HepG2 (cell line): Measurements from ENCODE around the gene PASK. TPM values are rescaled to one million over a fixed set of nuclear protein-coding genes. Genes with fewer than 3 reads are reported as not detected.

Source experiments
- ATAC-seq: fragments of 200-7000 bp; cut with Tn5 transposase; 3 replicates; pipeline ENCODE4 v1.9.1; 2020; ENCODE audit warnings: mild to moderate bottlenecking, moderate library complexity
- BruUV-seq: library from RNA; stranded (reverse); fragments of 400-500 nt; replicated peaks from 2 replicates; lab custom pipeline; 2021; lab: Mats Ljungman, UMichigan
- CTCF ChIA-PET: fragments of 300-600 bp; formaldehyde crosslinking; extraction: SDS; loops from one replicate; lab custom pipeline; 2021; ENCODE audit warnings: low total read pairs, inconsistent platforms, low intra/inter-chr PET ratio; lab: Yijun Ruan, JAX
- POLR2A ChIA-PET: fragments of 350-600 bp; sonication (Branson Sonifier 250); formaldehyde crosslinking; loops from one replicate; lab custom pipeline; 2020; ENCODE audit warnings: antibody characterized with exemption, inconsistent platforms; lab: Yijun Ruan, JAX
- DNase-seq: peaks from one replicate; pipeline ENCODE4 v3.0.0-alpha.2; 2015; ENCODE audit warnings: low spot score
- FAIRE-seq: peaks from 3 replicates; lab custom pipeline; 2011; peaks lifted over from hg19 to GRCh38; lab: Jason Lieb, UNC
- H2AFZ ChIP-seq: one replicate; pipeline ENCODE4 v1.6.1; 2011; ENCODE audit warnings: low read length, inconsistent platforms
- H3K27ac ChIP-seq: fragments of 300-600 bp; 3 replicates; pipeline ENCODE4 v1.8.0; 2011; ENCODE audit warnings: mixed run types, mild to moderate bottlenecking, mixed read lengths, low read length, inconsistent platforms; ENCODE audit not compliant: insufficient read depth; ENCODE audit errors: extremely low read length
- H3K27me3 ChIP-seq, 2 experiments: fragments of 200-600 bp in 1 of 2; 2 replicates in 1 of 2; 3 replicates in 1 of 2; pipeline versions ENCODE4 v1.6.0 to v1.8.0; 2011; ENCODE audit warnings: low read length in 2 of 2, mild to moderate bottlenecking in 2 of 2, moderate library complexity in 2 of 2, inconsistent platforms in 1 of 2; ENCODE audit not compliant: insufficient read depth in 2 of 2, control insufficient read depth in 1 of 2
- H3K36me3 ChIP-seq, 2 experiments: fragments of 200-600 bp in 1 of 2; replicated peaks in 1 of 2; 2 replicates in 1 of 2; 3 replicates in 1 of 2; pipeline versions ENCODE4 v1.5.1 to v1.8.0; 2011; ENCODE audit warnings: low read length in 2 of 2, inconsistent platforms in 1 of 2; ENCODE audit not compliant: insufficient read depth in 2 of 2, control insufficient read depth in 1 of 2
- H3K4me1 ChIP-seq: 2 replicates; pipeline ENCODE4 v1.5.1; 2012; ENCODE audit warnings: low read length, inconsistent platforms; ENCODE audit not compliant: insufficient read depth
- H3K4me2 ChIP-seq: 2 replicates; pipeline ENCODE4 v1.6.0; 2011; ENCODE audit warnings: low read depth, low read length, inconsistent platforms
- H3K4me3 ChIP-seq, 3 experiments: fragments of 200-600 bp in 1 of 3; sonication (generic), shearing (Covaris generic) in 1 of 3; replicated peaks in 1 of 3; 2 replicates each; pipeline ENCODE4 v1.5.1; 2011 to 2016; ENCODE audit warnings: low read length in 3 of 3, inconsistent platforms in 2 of 3, low read depth in 2 of 3, mild to moderate bottlenecking in 2 of 3, control low read depth in 1 of 3, mixed read lengths in 1 of 3; ENCODE audit not compliant: insufficient read depth in 1 of 3
- H3K79me2 ChIP-seq: one replicate; pipeline ENCODE4 v1.6.1; 2011; ENCODE audit warnings: low read length, inconsistent platforms; ENCODE audit not compliant: insufficient read depth
- H3K9ac ChIP-seq: 2 replicates; pipeline ENCODE4 v1.6.0; 2011; ENCODE audit warnings: mild to moderate bottlenecking, low read depth, low read length, inconsistent platforms; ENCODE audit not compliant: insufficient read depth
- H3K9me3 ChIP-seq: 2 replicates; pipeline ENCODE4 v1.5.1; 2012; ENCODE audit warnings: mild to moderate bottlenecking, low read length
- H4K20me1 ChIP-seq: 2 replicates; pipeline ENCODE4 v1.6.0; 2011; ENCODE audit warnings: inconsistent platforms, mild to moderate bottlenecking, low read length, moderate library complexity; ENCODE audit not compliant: insufficient read depth
- AGO2 ChIP-seq: fragments of 200-400 bp; formaldehyde crosslinking; optimal IDR thresholded peaks from 2 replicates; pipeline ENCODE3; 2017; ENCODE audit warnings: mild to moderate bottlenecking, low read depth, low read length, moderate library complexity
- ATF1 ChIP-seq: IDR thresholded peaks from 2 replicates; pipeline ENCODE4 v1.6.1; 2016; ENCODE audit warnings: mild to moderate bottlenecking, control low read depth
- CBX5 ChIP-seq: sonication (generic); formaldehyde crosslinking; IDR thresholded peaks from 2 replicates; pipeline ENCODE4 v1.4.0; 2020; ENCODE audit warnings: missing genetic modification reagents, borderline replicate concordance
- ETV5 ChIP-seq: IDR thresholded peaks from 2 replicates; pipeline ENCODE4 v1.6.1; 2018; ENCODE audit warnings: missing biosample characterization, missing genetic modification reagents, inconsistent platforms, borderline replicate concordance
- JUNB ChIP-seq: sonication (generic); formaldehyde crosslinking; IDR thresholded peaks from 2 replicates; pipeline ENCODE4 v1.8.0; 2022; ENCODE audit warnings: missing genetic modification reagents, mild to moderate bottlenecking, borderline replicate concordance
- KDM6A ChIP-seq: IDR thresholded peaks from 2 replicates; pipeline ENCODE4 v1.6.1; 2016; ENCODE audit warnings: low read depth
- KMT2A ChIP-seq: sonication (generic); formaldehyde crosslinking; IDR thresholded peaks from 2 replicates; pipeline ENCODE4 v1.4.0; 2020; ENCODE audit warnings: missing genetic modification reagents
- MAFK ChIP-seq, 2 experiments: IDR thresholded peaks in 1 of 2; conservative IDR thresholded peaks in 1 of 2; 2 replicates each; pipeline ENCODE4 v1.6.1; 2011; ENCODE audit warnings: improper control_type of control experiment in 2 of 2, low read length in 2 of 2
- NR2F2 ChIP-seq: IDR thresholded peaks from 2 replicates; pipeline ENCODE4 v1.6.1; 2012; ENCODE audit warnings: low read depth, inconsistent platforms, borderline replicate concordance
- RELA ChIP-seq: sonication (generic); formaldehyde crosslinking; IDR thresholded peaks from 2 replicates; pipeline ENCODE4 v1.4.0; 2020; ENCODE audit warnings: missing genetic modification reagents
- RFX3 ChIP-seq: IDR thresholded peaks from 2 replicates; pipeline ENCODE4 v1.6.1; 2016; ENCODE audit warnings: missing biosample characterization, missing genetic modification reagents
- TOPORS ChIP-seq: sonication (generic); formaldehyde crosslinking; IDR thresholded peaks from 2 replicates; pipeline ENCODE4 v1.8.0; 2023; ENCODE audit warnings: mild to moderate bottlenecking, missing genetic modification reagents
- TSC22D2 ChIP-seq: sonication (generic); formaldehyde crosslinking; IDR thresholded peaks from 2 replicates; pipeline ENCODE4 v1.5.1; 2020; ENCODE audit warnings: missing genetic modification reagents, mild to moderate bottlenecking, borderline replicate concordance
- ZNF136 ChIP-seq: sonication (generic); formaldehyde crosslinking; IDR thresholded peaks from 2 replicates; pipeline ENCODE4 v1.8.1; 2022; ENCODE audit warnings: low read depth, mild to moderate bottlenecking, moderate library complexity, missing genetic modification reagents
- ZNF7 ChIP-seq: IDR thresholded peaks from 2 replicates; pipeline ENCODE4 v1.6.1; 2016; ENCODE audit warnings: missing biosample characterization, missing genetic modification reagents
- ZNF724P ChIP-seq: sonication (generic); formaldehyde crosslinking; IDR thresholded peaks from 2 replicates; pipeline ENCODE4 v1.8.0; 2022; ENCODE audit warnings: missing genetic modification reagents, borderline replicate concordance
- ZNF773 ChIP-seq: sonication (generic); formaldehyde crosslinking; IDR thresholded peaks from 2 replicates; pipeline ENCODE4 v1.4.0; 2020; ENCODE audit warnings: missing genetic modification reagents, borderline replicate concordance
- whole genome bisulfite sequencing: methylation state at CpG from one replicate; pipeline ENCODE4 v1.1.6; 2017; ENCODE audit warnings: low lambda C conversion rate; 5-methylcytosine and 5-hydroxymethylcytosine counted together
- in situ Hi-C: cut with HindIII; loops from 2 replicates; pipeline ENCODE4 v1.10.0; 2017; ENCODE audit warnings: low pct_unique_long_range_greater_than_20kb; ENCODE audit not compliant: extremely low pct_ligation_motif_present
- intact Hi-C: fragments of 100-400 bp; cut with micrococcal nuclease; formaldehyde crosslinking; loops from one replicate; pipeline ENCODE4 v1.10.0; 2022; ENCODE audit not compliant: unreplicated experiment
- polyA plus RNA-seq, 8 experiments: library from polyadenylated mRNA; depleted of rRNA in 3 of 8; stranded (reverse) in 7 of 8; unstranded in 1 of 8; fragments of >200 nt; fragmentation: Illumina TruSeq in 4 of 8; extraction: Trizol in 4 of 8; gene quantifications; 2 replicates each; pipeline versions ENCODE4 v1.2.1 to v1.2.3, GENCODE V29; 2011 to 2016; ENCODE audit warnings: low read depth in 4 of 8, missing spikeins in 1 of 8, mixed read lengths in 1 of 8; ENCODE audit not compliant: insufficient read depth in 1 of 8
- total RNA-seq, 5 experiments: library from RNA; depleted of rRNA; stranded (reverse); fragments of >200 nt; fragmentation: Illumina TruSeq; extraction: Trizol; gene quantifications; 2 replicates each; pipeline ENCODE4 v1.2.3, GENCODE V29; 2016; ENCODE audit warnings: low read depth in 1 of 5
- TF ChIP-seq, protein P1 (sequence below): sonication (generic); formaldehyde crosslinking; IDR thresholded peaks from 2 replicates; pipeline ENCODE4 v1.4.0; 2020; ENCODE audit warnings: low read depth, mild to moderate bottlenecking, missing genetic modification reagents
- TF ChIP-seq, protein P2 (sequence below): sonication (generic); formaldehyde crosslinking; IDR thresholded peaks from 2 replicates; pipeline ENCODE4 v1.4.0; 2020; ENCODE audit warnings: missing genetic modification reagents

Gene PASK
- total and polyA plus RNA-seq, 2 of the 13 experiments (the other 11 are each of a cell fraction or from before 2014, with no cell fraction given): 6.9 to 17.0 TPM

DNA sequence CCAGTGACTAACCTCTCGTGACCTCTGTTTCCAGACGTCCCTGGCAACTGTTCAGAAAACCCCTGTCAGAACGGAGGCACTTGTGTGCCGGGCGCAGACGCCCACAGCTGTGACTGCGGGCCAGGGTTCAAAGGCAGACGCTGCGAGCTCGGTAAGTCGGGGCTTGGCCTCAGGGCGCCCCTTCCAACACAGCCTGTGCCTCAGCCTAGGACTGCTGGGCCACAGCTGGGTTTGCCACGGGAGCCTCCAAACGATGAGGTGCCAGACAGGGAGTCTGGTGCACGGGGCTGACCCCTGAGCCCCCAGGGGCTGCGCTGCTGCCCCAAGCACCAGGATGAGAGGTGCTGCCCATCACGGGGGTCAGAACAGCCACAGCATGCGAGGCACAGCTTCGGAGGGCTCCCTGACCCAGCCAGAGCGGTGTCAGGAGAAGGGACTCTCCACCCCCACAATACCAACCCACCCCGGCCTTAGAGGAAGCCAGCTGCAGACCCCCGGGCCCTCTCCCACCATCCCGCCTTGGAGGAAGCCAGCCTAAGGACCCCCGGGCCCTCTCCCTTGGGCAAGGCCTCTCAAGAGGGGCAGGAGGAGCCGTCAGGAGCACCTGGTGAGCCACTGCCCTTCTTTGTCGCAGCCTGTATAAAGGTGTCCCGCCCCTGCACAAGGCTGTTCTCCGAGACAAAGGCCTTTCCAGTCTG, 67.5 kb downstream of the PASK start (continued):
- TF ChIP-seq, protein P1, sequence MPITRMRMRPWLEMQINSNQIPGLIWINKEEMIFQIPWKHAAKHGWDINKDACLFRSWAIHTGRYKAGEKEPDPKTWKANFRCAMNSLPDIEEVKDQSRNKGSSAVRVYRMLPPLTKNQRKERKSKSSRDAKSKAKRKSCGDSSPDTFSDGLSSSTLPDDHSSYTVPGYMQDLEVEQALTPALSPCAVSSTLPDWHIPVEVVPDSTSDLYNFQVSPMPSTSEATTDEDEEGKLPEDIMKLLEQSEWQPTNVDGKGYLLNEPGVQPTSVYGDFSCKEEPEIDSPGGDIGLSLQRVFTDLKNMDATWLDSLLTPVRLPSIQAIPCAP (CRISPR knock-in tag): no peak
- TF ChIP-seq AGO2: peak; percentile 92
- no peak for TF ChIP-seq KMT2A
- TF ChIP-seq MAFK (conservative IDR thresholded peaks at IDR 0.05 in 1 of 2, IDR thresholded peaks at IDR 0.05 in 1 of 2; ENCODE audit: low read length in 2 of 2): no peak
- TF ChIP-seq TOPORS (CRISPR knock-in tag): no peak
- no peak for TF ChIP-seq ZNF136
- TF ChIP-seq ZNF773 (CRISPR knock-in tag): no peak

DNA sequence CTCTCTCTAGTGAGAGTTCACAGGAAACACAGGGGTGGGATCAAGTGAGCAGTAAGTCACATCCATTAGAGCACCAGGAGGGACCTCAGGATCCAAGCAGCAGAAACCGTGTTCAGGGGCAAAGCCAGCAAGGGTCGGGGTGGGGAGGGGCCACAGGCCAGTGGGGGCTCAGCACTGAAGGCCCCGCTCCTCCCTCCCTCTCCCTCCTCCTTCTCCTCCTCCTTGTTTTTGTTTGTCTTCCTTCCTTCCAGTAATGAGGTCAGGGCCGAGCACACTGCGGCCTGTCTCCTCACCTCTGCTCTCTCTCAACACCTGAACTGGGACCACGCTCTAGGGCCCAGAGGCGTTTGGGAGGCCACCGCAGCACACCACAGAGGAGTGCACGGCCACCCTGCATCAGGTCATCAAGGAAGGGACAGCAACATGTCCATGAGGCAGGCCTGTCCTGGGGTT, 68.1 kb downstream of the PASK start:
- whole genome bisulfite sequencing: 18% methylated on average over 9 of the region's 9 CpGs
- FAIRE-seq (no peak), DNase-seq (no peak), ATAC-seq (peak; percentile 69)
- Histone ChIP-seq H3K9ac (peak overlapping the region; percentile 23; the same call in 1 of the 2 replicates), H2AFZ (no peak overlapping the region), H3K36me3 (peaks cover under 1 to 2% of the 10 kb centered on the region in 2 experiments; a peak in 2 of 5 replicates), H3K9me3 (no peaks in the 10 kb centered on the region), H3K79me2 (no peaks in the 10 kb centered on the region), H3K4me3 (peak overlapping the region in 1 of 3 experiments; percentile 49; a peak in 2 of 6 replicates), H3K27ac (no peak overlapping the region), H3K4me1 (peaks cover 28% of the 10 kb centered on the region), H4K20me1 (no peaks in the 10 kb centered on the region; the same call in 1 of the 2 replicates), H3K27me3 (no peaks in the 10 kb centered on the region), H3K4me2 (peak overlapping the region; percentile 73)
- CTCF ChIA-PET: interaction anchor here (0.6 kb wide), 1 partner anchor 130 kb away, joined by 3 read pairs; no protein-coding TSS in a partner anchor
- BruUV-seq: no TSS peak
- POLR2A ChIA-PET: interaction anchor here (1.2 to 1.3 kb wide), 2 partner anchors 12 to 21 kb away, joined by 3 to 6 read pairs; partner anchors contain the start of gene MTERF4
- in situ Hi-C loops: no loop called here
- intact Hi-C loops: no loop called here
- no peak for TF ChIP-seq CBX5 (CRISPR knock-in tag)
- no peak for TF ChIP-seq RFX3 (CRISPR knock-in tag)
- TF ChIP-seq RELA (CRISPR knock-in tag): no peak
- TF ChIP-seq ETV5: no peak
- TF ChIP-seq KDM6A (CRISPR knock-in tag): no peak
- no peak; the same call in 1 of the 2 replicates for TF ChIP-seq ZNF724P (CRISPR knock-in tag)
- no peak for TF ChIP-seq NR2F2
- TF ChIP-seq JUNB: no peak
- TF ChIP-seq ATF1 (CRISPR knock-in tag): no peak
- no peak for TF ChIP-seq ZNF7
- TF ChIP-seq, protein P2, sequence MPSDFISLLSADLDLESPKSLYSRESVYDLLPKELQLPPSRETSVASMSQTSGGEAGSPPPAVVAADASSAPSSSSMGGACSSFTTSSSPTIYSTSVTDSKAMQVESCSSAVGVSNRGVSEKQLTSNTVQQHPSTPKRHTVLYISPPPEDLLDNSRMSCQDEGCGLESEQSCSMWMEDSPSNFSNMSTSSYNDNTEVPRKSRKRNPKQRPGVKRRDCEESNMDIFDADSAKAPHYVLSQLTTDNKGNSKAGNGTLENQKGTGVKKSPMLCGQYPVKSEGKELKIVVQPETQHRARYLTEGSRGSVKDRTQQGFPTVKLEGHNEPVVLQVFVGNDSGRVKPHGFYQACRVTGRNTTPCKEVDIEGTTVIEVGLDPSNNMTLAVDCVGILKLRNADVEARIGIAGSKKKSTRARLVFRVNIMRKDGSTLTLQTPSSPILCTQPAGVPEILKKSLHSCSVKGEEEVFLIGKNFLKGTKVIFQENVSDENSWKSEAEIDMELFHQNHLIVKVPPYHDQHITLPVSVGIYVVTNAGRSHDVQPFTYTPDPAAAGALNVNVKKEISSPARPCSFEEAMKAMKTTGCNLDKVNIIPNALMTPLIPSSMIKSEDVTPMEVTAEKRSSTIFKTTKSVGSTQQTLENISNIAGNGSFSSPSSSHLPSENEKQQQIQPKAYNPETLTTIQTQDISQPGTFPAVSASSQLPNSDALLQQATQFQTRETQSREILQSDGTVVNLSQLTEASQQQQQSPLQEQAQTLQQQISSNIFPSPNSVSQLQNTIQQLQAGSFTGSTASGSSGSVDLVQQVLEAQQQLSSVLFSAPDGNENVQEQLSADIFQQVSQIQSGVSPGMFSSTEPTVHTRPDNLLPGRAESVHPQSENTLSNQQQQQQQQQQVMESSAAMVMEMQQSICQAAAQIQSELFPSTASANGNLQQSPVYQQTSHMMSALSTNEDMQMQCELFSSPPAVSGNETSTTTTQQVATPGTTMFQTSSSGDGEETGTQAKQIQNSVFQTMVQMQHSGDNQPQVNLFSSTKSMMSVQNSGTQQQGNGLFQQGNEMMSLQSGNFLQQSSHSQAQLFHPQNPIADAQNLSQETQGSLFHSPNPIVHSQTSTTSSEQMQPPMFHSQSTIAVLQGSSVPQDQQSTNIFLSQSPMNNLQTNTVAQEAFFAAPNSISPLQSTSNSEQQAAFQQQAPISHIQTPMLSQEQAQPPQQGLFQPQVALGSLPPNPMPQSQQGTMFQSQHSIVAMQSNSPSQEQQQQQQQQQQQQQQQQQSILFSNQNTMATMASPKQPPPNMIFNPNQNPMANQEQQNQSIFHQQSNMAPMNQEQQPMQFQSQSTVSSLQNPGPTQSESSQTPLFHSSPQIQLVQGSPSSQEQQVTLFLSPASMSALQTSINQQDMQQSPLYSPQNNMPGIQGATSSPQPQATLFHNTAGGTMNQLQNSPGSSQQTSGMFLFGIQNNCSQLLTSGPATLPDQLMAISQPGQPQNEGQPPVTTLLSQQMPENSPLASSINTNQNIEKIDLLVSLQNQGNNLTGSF: no peak
- no peak for TF ChIP-seq TSC22D2 (CRISPR knock-in tag)
